GM12878 (cell line): Measurements from ENCODE around the gene SCCPDH. TPM values are rescaled to one million over a fixed set of nuclear protein-coding genes. Genes with fewer than 3 reads are reported as not detected.

ENCODE experiments used
- ATAC-seq: fragments of 200-7000 bp; cut with Tn5 transposase; 3 replicates; pipeline ENCODE4 v1.9.1; 2020; ENCODE audit warnings: mild to moderate bottlenecking, moderate library complexity
- BruUV-seq: library from RNA; stranded (reverse); fragments of 400-500 nt; replicated peaks from 2 replicates; lab custom pipeline; 2021; lab: Mats Ljungman, UMichigan
- CTCF ChIA-PET: fragments of 300-600 bp; sonication (Branson Sonifier 250); formaldehyde crosslinking; extraction: SDS; loops from one replicate; lab custom pipeline; 2021; ENCODE audit warnings: inconsistent platforms; lab: Yijun Ruan, JAX
- POLR2A ChIA-PET: fragments of 350-600 bp; formaldehyde crosslinking; extraction: SDS; loops from one replicate; lab custom pipeline; 2021; ENCODE audit warnings: inconsistent platforms; lab: Charles Lee
- RAD21 ChIA-PET: fragments of 300-600 bp; sonication (Branson Sonifier 250); formaldehyde crosslinking; loops from one replicate; lab custom pipeline; 2023; ENCODE audit warnings: antibody characterized with exemption; ENCODE audit not compliant: unreplicated experiment; lab: Charles Lee
- SMC1A ChIA-PET: fragments of 300-600 bp; sonication (Branson Sonifier 250); formaldehyde crosslinking; loops from one replicate; lab custom pipeline; 2023; ENCODE audit not compliant: unreplicated experiment, uncharacterized antibody; lab: Charles Lee
- DNase-seq: peaks from one replicate; pipeline ENCODE4 v3.0.0-alpha.2; 2011; ENCODE audit warnings: low read depth, low spot score
- FAIRE-seq: peaks from 3 replicates; lab custom pipeline; 2011; peaks lifted over from hg19 to GRCh38; lab: Jason Lieb, UNC
- H2AFZ ChIP-seq: 2 replicates; pipeline ENCODE4 v1.6.0; 2011; ENCODE audit warnings: low read depth, low read length, control low read depth; ENCODE audit not compliant: control insufficient read depth
- H3K27ac ChIP-seq: 2 replicates; pipeline ENCODE4 v1.5.1; 2011; ENCODE audit warnings: control low read depth; ENCODE audit not compliant: control insufficient read depth, insufficient read depth
- H3K27me3 ChIP-seq, 2 experiments: replicated peaks in 1 of 2; 2 replicates each; pipeline versions ENCODE4 v1.6.0 to v1.6.1; 2011; ENCODE audit warnings: low read length in 1 of 2; ENCODE audit not compliant: control insufficient read depth in 2 of 2, insufficient read depth in 2 of 2
- H3K36me3 ChIP-seq, 2 experiments: 2 replicates each; pipeline ENCODE4 v1.5.1; 2011; ENCODE audit warnings: low read length in 1 of 2; ENCODE audit not compliant: control insufficient read depth in 2 of 2, insufficient read depth in 2 of 2
- H3K4me1 ChIP-seq: 2 replicates; pipeline ENCODE4 v1.6.1; 2011; ENCODE audit warnings: mild to moderate bottlenecking, low read length, moderate library complexity, mixed read lengths; ENCODE audit not compliant: control insufficient read depth, insufficient read depth
- H3K4me2 ChIP-seq: 2 replicates; pipeline ENCODE4 v1.6.0; 2011; ENCODE audit warnings: control low read depth; ENCODE audit not compliant: control insufficient read depth, insufficient read depth
- H3K4me3 ChIP-seq: fragments of 200-600 bp; sonication (generic); 2 replicates; pipeline ENCODE4 v1.5.1; 2016
- H3K79me2 ChIP-seq: 2 replicates; pipeline ENCODE4 v1.6.0; 2011; ENCODE audit warnings: low read length; ENCODE audit not compliant: control insufficient read depth, insufficient read depth
- H3K9ac ChIP-seq: 2 replicates; pipeline ENCODE4 v1.8.0; 2011; ENCODE audit warnings: low read length, control low read depth, mixed read lengths; ENCODE audit not compliant: control insufficient read depth, insufficient read depth
- H3K9me3 ChIP-seq: replicated peaks from 3 replicates; pipeline ENCODE4 v1.5.1; 2011; ENCODE audit warnings: mild to moderate bottlenecking, low read length; ENCODE audit not compliant: control insufficient read depth, insufficient read depth
- H4K20me1 ChIP-seq: 2 replicates; pipeline ENCODE4 v1.6.0; 2011; ENCODE audit not compliant: control insufficient read depth, insufficient read depth
- CREB1 ChIP-seq: IDR thresholded peaks from 2 replicates; pipeline ENCODE4 v1.6.1; 2012; ENCODE audit warnings: low read depth, mild to moderate bottlenecking, inconsistent platforms
- CUX1 ChIP-seq: IDR thresholded peaks from 2 replicates; pipeline ENCODE4 v1.6.1; 2012; ENCODE audit warnings: improper control_type of control experiment, low read depth, low read length; ENCODE audit not compliant: insufficient replicate concordance
- EGR1 ChIP-seq, 2 experiments: IDR thresholded peaks; 1 replicate in 1 of 2; 2 replicates in 1 of 2; pipeline ENCODE4 v1.6.1; 2011 to 2012; ENCODE audit warnings: low read depth in 2 of 2, low read length in 2 of 2, borderline replicate concordance in 1 of 2, mild to moderate bottlenecking in 1 of 2, moderate library complexity in 1 of 2
- HDAC6 ChIP-seq: fragments of 200-600 bp; sonication (generic); IDR thresholded peaks from one replicate; pipeline ENCODE4 v1.8.0; 2017; ENCODE audit warnings: antibody characterized with exemption; ENCODE audit not compliant: unreplicated experiment
- MEF2B ChIP-seq: fragments of 450-650 bp; IDR thresholded peaks from 2 replicates; pipeline ENCODE4 v1.6.1; 2018; ENCODE audit warnings: mild to moderate bottlenecking, moderate library complexity; ENCODE audit not compliant: partially characterized antibody, poor library complexity, severe bottlenecking
- PAX5 ChIP-seq: IDR thresholded peaks from 2 replicates; pipeline ENCODE4 v1.6.1; 2011; ENCODE audit warnings: low read depth, low read length, borderline replicate concordance
- PAX8 ChIP-seq: fragments of 450-650 bp; IDR thresholded peaks from 2 replicates; pipeline ENCODE4 v1.6.1; 2017; ENCODE audit warnings: mild to moderate bottlenecking, moderate library complexity
- REST ChIP-seq: IDR thresholded peaks from 2 replicates; pipeline ENCODE4 v1.6.1; 2012; ENCODE audit warnings: mild to moderate bottlenecking, low read depth, low read length
- SUPT20H ChIP-seq: IDR thresholded peaks from 2 replicates; pipeline ENCODE4 v1.6.1; 2011; ENCODE audit warnings: low read depth, mild to moderate bottlenecking, low read length, moderate library complexity, borderline replicate concordance; ENCODE audit not compliant: control insufficient read depth
- WRNIP1 ChIP-seq: IDR thresholded peaks from 2 replicates; pipeline ENCODE4 v1.6.1; 2011; ENCODE audit warnings: low read depth, low read length, improper control_type of control experiment, borderline replicate concordance
- YBX1 ChIP-seq: fragments of 450-650 bp; IDR thresholded peaks from 2 replicates; pipeline ENCODE4 v1.6.1; 2016; ENCODE audit warnings: antibody characterized with exemption
- WGBS: methylation state at CpG from one replicate; pipeline ENCODE4 v1.1.6; 2016; ENCODE audit warnings: low lambda C conversion rate; ENCODE audit not compliant: insufficient replicate concordance, insufficient coverage; ENCODE audit errors: missing lambda C conversion rate; 5-methylcytosine and 5-hydroxymethylcytosine counted together
- in situ Hi-C: fragments of 300-500 bp; cut with MboI; formaldehyde crosslinking; loops from 9 replicates; pipeline ENCODE4 v1.14.3; 2018; ENCODE audit warnings: mixed read lengths
- intact Hi-C: fragments of 100-400 bp; cut with micrococcal nuclease; formaldehyde crosslinking; loops from one replicate; pipeline ENCODE4 v1.14.2; 2022; ENCODE audit not compliant: unreplicated experiment
- polyA plus RNA-seq, 11 experiments: library from polyadenylated mRNA; depleted of rRNA in 4 of 11; unstranded in 6 of 11; stranded (reverse) in 5 of 11; fragments of >200 nt; fragmentation: Nextera tagmentation in 4 of 11; fragmentation: Illumina TruSeq in 1 of 11; extraction: Ambion mirVana in 4 of 11; extraction: Trizol in 1 of 11; gene quantifications; 1 replicate in 1 of 11; 2 replicates in 10 of 11; pipeline versions ENCODE4 v1.2.1 to v1.2.3, GENCODE V29; 2011 to 2016; ENCODE audit warnings: inconsistent platforms in 2 of 11, missing spikeins in 2 of 11, low read depth in 1 of 11
- total RNA-seq, 4 experiments: library from RNA; depleted of rRNA in 3 of 4; stranded (reverse); fragments of >200 nt in 3 of 4; fragmentation: Illumina TruSeq in 1 of 4; extraction: Trizol in 1 of 4; gene quantifications; 2 replicates each; pipeline versions ENCODE4 v1.2.1 to v1.2.3, GENCODE V29; 2013 to 2021
- TF ChIP-seq, protein P1 (sequence below): IDR thresholded peaks from 2 replicates; pipeline ENCODE4 v1.6.1; 2011; ENCODE audit warnings: borderline replicate concordance, low read depth, mild to moderate bottlenecking, moderate library complexity, mixed read lengths, low read length; ENCODE audit not compliant: insufficient read depth; ENCODE audit errors: extremely low read length

SCCPDH gene
- total and polyA plus RNA-seq, 10 of the 15 experiments (the other 5 are each of a cell fraction or from before 2014, with no cell fraction given) = 5.4 to 44.8 (median 24.5) TPM

DNA sequence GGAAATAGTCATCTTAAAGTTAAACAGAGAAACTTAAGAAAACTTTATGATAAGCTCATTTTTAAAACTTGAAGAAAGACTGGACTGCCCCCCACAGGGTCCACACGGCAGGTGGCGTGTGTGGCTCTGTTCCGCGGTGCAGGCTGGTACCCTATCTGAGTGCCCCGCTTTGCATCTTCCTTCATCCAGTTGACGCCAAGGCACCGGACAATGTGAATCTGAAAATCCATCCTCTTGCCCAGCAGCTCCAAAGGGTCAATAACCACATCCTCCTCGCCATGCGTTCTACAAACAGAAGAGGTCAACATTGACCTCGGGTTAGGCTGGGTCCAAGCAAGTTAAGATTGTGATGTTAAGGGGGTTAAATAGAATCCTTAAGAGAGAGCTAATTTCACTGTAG, 54.5 kb downstream of the SCCPDH start (continued):
- TF ChIP-seq, protein P1, sequence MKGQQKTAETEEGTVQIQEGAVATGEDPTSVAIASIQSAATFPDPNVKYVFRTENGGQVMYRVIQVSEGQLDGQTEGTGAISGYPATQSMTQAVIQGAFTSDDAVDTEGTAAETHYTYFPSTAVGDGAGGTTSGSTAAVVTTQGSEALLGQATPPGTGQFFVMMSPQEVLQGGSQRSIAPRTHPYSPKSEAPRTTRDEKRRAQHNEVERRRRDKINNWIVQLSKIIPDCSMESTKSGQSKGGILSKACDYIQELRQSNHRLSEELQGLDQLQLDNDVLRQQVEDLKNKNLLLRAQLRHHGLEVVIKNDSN = no peak
- TF ChIP-seq MEF2B = no peak
- no peak for TF ChIP-seq CREB1
- no peak for TF ChIP-seq PAX5

DNA sequence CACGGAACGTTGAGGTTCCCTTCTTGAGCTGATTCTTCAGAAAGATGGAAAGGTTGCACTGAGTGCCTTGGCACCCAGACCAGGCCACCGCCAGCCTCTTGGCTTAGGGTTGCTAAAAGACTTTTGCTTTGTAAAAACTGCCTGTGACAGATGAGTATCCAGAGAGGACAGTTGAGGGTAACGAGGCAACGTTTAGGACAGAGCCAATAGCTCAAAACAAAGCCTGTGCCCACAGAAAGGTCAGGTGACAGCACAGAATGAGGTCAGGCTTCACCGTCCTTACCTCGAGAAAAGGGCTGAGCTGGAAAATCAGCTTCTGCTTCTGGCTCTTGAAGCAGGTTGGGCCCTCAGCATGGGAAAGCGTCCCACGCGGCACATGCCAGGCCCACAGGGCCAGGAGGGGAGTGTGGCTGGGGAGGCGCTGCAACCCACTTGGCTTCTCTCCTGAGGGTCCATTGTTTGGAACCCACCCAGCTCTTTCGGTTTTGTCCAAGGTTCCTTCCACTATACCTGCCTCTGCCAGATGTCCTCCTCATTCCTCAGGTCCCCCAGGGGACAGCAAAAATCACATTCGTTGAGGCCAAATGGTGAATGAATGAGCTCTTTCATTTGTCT, 55.5 kb downstream of the SCCPDH start:
- ChIA-PET RAD21 (no interaction called here), POLR2A (interaction anchor here (0.5 kb wide), 1 partner anchor 34 kb away, joined by 3 read pairs; no protein-coding TSS in a partner anchor), SMC1A (no interaction called here), CTCF (no interaction called here)
- Histone ChIP-seq H3K4me2 (no peak overlapping the region), H3K79me2 (no peaks in the 10 kb centered on the region), H3K4me1 (peaks cover 6% of the 10 kb centered on the region), H3K27me3 (no peaks in the 10 kb centered on the region), H3K9me3 (no peaks in the 10 kb centered on the region), H3K27ac (no peak overlapping the region), H3K9ac (no peak overlapping the region), H4K20me1 (no peaks in the 10 kb centered on the region), H2AFZ (no peak overlapping the region), H3K4me3 (no peak overlapping the region), H3K36me3 (no peaks in the 10 kb centered on the region; a peak in 1 of 4 replicates)
- 90% methylated on average over 13 of the region's 13 CpGs for WGBS
- ATAC-seq = no peak
- FAIRE-seq = no peak
- DNase-seq = no peak
- in situ Hi-C loops = no loop called here
- no TSS peak for BruUV-seq
- intact Hi-C loops = no loop called here
- no peak for TF ChIP-seq CUX1
- no peak for TF ChIP-seq SUPT20H
- no peak for TF ChIP-seq PAX5
- TF ChIP-seq YBX1 = no peak
- no peak for TF ChIP-seq REST
- no peak for TF ChIP-seq EGR1 (IDR thresholded peaks at IDR 0.05; ENCODE audit: borderline replicate concordance in 1 of 2, low read depth in 2 of 2, low read length in 2 of 2)
- TF ChIP-seq WRNIP1 = no peak
- no peak for TF ChIP-seq PAX8
- TF ChIP-seq HDAC6 = no peak
